Epithelial cell of alveolus of lung (primary cell): Measurements from ENCODE around the gene REN. TPM values are rescaled to one million over a fixed set of nuclear protein-coding genes. Genes with fewer than 3 reads are reported as not detected.

Experiments
- total RNA-seq: library from RNA; depleted of rRNA; stranded (reverse); fragments of >200 nt; gene quantifications from 2 replicates; pipeline ENCODE4 v1.2.1, GENCODE V29; 2015

REN gene
- not detected in 2 replicates for total RNA-seq

GRCh38 chr1:204166219-204166618 is at the start of gene REN:
Gene REN, minus strand, starts transcription at chr1:204166337. Its CDS starts 44 bp downstream, at chr1:204166293.

GRCh38 chr1:204213668-204214662 is 47.8 kb upstream of the REN start, which contains the start of gene GOLT1A:
Gene GOLT1A, minus strand, starts transcription at chr1:204213988. Its CDS starts 82 bp downstream, at chr1:204213906.

GRCh38 chr1:204196068-204196795 is 30.1 kb upstream of the REN start, which contains the start of gene KISS1:
Gene KISS1, minus strand, starts transcription at chr1:204196491. Its CDS starts 3,615 bp downstream, at chr1:204192876.

GRCh38 chr1:204151552-204152309 is 14.4 kb downstream of the REN start, which contains the start of gene ETNK2:
Gene ETNK2, minus strand, starts transcription at chr1:204152044. Its CDS starts 192 bp downstream, at chr1:204151852.

Other genes starting within 250 kb of the REN start
- gene SOX13, start 93.2 kb downstream of the REN start, total RNA-seq: 4.8 and 6.1 TPM in 2 replicates
- 8.7 and 12.9 TPM in 2 replicates for gene ETNK2, start 14.3 kb downstream of the REN start, total RNA-seq
- not detected in 2 replicates for gene KISS1, start 30.2 kb upstream of the REN start, total RNA-seq
- 0.26 TPM in 1 of 2 replicates, not detected in the other for gene GOLT1A, start 47.7 kb upstream of the REN start, total RNA-seq
- gene PLEKHA6, start 193.6 kb upstream of the REN start, total RNA-seq: 1.3 and 3.7 TPM in 2 replicates
- gene PPP1R15B, start 245.5 kb upstream of the REN start, total RNA-seq: 28.7 and 31.3 TPM in 2 replicates